ENCODE measurements around the gene KRTAP3-2.

KRTAP3-2 gene

DNA sequence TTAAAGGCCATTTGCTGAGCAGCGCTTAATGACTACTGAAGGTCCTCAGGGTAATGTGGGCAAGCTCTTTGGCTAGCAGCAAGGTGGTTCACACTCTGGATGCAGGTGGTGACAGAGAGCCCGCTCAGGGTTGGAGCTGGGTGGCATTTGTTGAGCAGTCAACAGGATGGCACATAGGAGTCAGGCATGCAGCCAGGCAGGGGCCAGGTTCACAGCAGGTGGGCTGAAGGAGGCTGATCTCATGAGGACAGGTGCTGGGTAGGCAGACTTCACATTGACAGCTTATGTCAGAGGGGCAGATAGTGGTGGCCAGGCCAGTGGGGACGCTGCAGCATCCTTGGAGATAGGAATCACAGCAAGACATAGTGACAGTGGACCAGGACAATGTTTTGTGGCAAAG lies 4.7 kb upstream of the KRTAP3-2 start:
- TF ChIP-seq, protein P1, sequence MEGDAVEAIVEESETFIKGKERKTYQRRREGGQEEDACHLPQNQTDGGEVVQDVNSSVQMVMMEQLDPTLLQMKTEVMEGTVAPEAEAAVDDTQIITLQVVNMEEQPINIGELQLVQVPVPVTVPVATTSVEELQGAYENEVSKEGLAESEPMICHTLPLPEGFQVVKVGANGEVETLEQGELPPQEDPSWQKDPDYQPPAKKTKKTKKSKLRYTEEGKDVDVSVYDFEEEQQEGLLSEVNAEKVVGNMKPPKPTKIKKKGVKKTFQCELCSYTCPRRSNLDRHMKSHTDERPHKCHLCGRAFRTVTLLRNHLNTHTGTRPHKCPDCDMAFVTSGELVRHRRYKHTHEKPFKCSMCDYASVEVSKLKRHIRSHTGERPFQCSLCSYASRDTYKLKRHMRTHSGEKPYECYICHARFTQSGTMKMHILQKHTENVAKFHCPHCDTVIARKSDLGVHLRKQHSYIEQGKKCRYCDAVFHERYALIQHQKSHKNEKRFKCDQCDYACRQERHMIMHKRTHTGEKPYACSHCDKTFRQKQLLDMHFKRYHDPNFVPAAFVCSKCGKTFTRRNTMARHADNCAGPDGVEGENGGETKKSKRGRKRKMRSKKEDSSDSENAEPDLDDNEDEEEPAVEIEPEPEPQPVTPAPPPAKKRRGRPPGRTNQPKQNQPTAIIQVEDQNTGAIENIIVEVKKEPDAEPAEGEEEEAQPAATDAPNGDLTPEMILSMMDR (IDR thresholded peaks at IDR 0.05; ENCODE audit: low read depth, low read length): no peak
- no peak overlapping the region for H3K4me3 ChIP-seq (ENCODE audit: low read depth, low read length)

DNA sequence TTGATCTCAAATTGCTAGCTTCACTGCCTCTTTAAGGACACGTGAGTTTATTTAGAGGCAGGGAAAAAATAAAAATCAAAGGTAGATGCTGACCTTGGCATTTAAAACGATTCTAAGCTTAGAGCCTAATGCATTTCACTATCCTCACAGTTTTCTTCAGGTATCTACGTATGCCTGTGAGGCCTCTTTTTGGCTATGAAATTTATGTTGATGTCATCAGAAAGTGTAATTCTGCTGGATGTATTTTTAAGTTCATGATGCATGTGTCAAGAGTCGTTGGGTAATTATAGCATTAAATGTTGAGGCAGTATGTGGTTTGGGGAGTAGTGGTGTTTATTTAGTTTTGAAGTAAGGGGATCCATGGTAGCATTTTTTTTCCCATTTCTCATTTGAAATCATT lies 4.2 kb upstream of the KRTAP3-2 start:
- TF ChIP-seq, protein P1 (IDR thresholded peaks at IDR 0.05; ENCODE audit: low read depth, low read length): no peak
- no peak overlapping the region for H3K4me3 ChIP-seq (ENCODE audit: low read depth, low read length)

DNA sequence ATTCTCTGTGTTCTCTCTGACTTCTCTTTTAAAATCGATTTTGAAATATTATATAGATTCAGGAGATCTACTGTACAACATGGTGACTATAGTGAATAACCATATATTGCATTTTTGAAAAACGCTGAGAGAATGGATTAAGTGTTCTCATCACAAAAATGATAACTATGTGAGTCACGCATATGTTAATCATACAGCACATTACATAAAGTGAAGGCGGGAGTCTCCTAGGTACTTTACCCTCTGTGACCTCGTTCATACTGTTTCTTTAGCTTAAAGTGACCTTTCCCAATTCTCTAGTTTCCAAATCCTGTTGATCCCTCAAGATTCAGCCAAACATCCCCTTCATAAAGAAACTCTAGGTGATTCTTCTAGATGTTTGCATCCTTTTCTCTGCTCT lies 3.1 kb upstream of the KRTAP3-2 start:
- TF ChIP-seq, protein P1 (IDR thresholded peaks at IDR 0.05; ENCODE audit: low read depth, low read length): no peak
- no peak overlapping the region for H3K4me3 ChIP-seq (ENCODE audit: low read depth, low read length)

DNA sequence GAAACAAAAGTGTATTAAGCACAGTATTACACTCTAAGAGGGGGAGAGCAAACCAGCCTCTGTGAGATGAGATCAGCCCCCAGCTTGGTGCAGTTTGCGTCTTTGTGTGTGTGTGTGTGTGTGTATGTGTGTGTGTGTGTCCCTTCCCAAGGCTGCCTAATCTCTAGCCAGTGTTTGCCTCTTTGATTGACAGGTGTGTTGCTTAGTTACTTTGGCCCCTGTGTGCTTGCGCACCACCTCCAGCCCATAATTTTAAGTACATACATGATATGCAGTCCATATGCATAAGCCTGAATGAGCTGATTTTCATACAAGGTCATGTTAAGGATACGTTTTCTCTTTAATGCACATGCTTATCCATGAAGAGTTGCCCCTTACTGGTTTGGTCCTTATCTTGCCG lies 2.1 kb upstream of the KRTAP3-2 start:
- TF ChIP-seq, protein P1 (IDR thresholded peaks at IDR 0.05; ENCODE audit: low read depth, low read length): no peak
- no peak overlapping the region for H3K4me3 ChIP-seq (ENCODE audit: low read depth, low read length)

DNA sequence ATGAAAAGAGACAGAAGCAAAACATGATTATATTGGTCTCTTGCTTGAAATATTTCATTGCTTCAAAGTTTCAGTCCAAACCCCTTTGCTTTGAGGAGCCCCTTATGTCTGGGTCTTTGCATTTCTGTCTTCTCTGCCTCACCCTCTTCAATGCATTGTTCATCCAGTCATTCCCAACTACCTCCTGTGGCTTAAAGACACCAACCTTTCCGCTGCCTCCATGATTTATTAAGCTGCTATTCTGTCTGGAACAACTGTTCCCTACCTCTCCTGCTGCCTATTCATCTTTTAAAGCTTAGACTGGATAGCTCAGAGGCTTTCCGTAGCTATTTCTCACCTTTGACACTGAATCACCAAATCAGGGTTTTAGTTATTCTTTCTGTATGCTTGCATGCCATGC lies 2.3 kb downstream of the KRTAP3-2 start:
- no peak overlapping the region for H3K4me3 ChIP-seq (ENCODE audit: low read depth, low read length)
- TF ChIP-seq, protein P1 (IDR thresholded peaks at IDR 0.05; ENCODE audit: low read depth, low read length): no peak

DNA sequence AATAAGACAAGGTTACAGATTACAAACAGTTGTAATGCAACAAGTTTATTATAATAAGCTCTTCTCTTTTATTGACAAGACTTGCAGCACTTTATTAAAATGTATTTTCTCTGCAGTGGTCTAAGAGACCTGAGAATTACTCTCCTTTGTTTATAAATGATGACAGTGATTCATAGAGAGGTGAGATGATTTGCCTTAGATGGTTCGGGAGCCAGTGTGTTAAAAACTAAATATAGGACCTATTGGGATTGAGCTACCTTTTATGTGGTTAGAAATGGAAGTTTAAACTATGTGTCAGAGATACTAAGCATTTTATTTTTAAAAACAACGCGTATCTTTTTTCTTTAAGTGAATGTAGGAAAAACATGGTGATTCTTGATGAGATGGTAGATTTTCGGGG lies 2.9 kb downstream of the KRTAP3-2 start:
- H3K4me3 ChIP-seq (ENCODE audit: low read depth, low read length): no peak overlapping the region
- TF ChIP-seq, protein P1 (IDR thresholded peaks at IDR 0.05; ENCODE audit: low read depth, low read length): no peak

DNA sequence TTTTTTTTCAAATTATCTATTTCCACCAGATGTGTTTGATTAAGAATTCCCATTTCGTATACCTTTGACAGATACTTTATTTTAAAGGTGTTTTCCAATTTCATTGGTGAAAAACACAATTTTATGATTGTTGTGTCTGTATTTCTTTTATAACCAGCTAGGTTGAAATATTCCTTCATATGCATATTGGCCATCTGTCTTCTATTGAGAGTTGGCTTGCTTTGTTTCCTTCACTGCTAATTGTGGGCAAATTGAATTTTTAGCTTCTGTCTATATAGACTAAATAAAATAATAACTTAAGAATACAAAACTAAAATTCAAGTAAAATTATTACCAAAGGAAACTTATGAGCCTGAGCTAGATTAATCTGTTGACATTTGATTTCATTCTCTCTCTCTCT lies 4.6 kb downstream of the KRTAP3-2 start:
- TF ChIP-seq, protein P1 (IDR thresholded peaks at IDR 0.05; ENCODE audit: low read depth, low read length): no peak
- no peak overlapping the region for H3K4me3 ChIP-seq (ENCODE audit: low read depth, low read length)
